CD14-positive monocyte (primary cell): Measurements from ENCODE around the gene MIPOL1. TPM values are rescaled to one million over a fixed set of nuclear protein-coding genes. Genes with fewer than 3 reads are reported as not detected.

ENCODE experiments used
- DNase-seq, 3 donors: peaks; one replicate each; pipeline ENCODE4 v3.0.0-alpha.2; 2011 to 2022
- H2AFZ ChIP-seq: 2 replicates; pipeline ENCODE4 v1.6.0; 2012; ENCODE audit warnings: mild to moderate bottlenecking, low read depth, low read length, inconsistent platforms; ENCODE audit not compliant: insufficient read depth, poor library complexity, severe bottlenecking
- H3K27ac ChIP-seq, 2 donors: 1 replicate in 1 of 2; 2 replicates in 1 of 2; pipeline ENCODE4 v1.5.1; 2012 to 2013; ENCODE audit warnings: low read length in 2 of 2, control low read depth in 1 of 2, inconsistent platforms in 1 of 2, low read depth in 1 of 2, mild to moderate bottlenecking in 1 of 2
- H3K27me3 ChIP-seq, 2 donors: one replicate each; pipeline versions ENCODE4 v1.6.0 to v1.6.1; 2011 to 2013; ENCODE audit warnings: low read length in 2 of 2; ENCODE audit not compliant: control insufficient read depth in 2 of 2, insufficient read depth in 2 of 2
- H3K36me3 ChIP-seq, 2 donors: replicated peaks in 1 of 2; 1 replicate in 1 of 2; 2 replicates in 1 of 2; pipeline versions ENCODE4 v1.5.1 to v1.6.1; 2012 to 2013; ENCODE audit warnings: low read length in 2 of 2, control low read depth in 1 of 2, inconsistent platforms in 1 of 2, mild to moderate bottlenecking in 1 of 2; ENCODE audit not compliant: insufficient read depth in 2 of 2, control insufficient read depth in 1 of 2
- H3K4me1 ChIP-seq, 2 donors: 1 replicate in 1 of 2; 2 replicates in 1 of 2; pipeline versions ENCODE4 v1.5.1 to v1.6.1; 2012 to 2013; ENCODE audit warnings: low read length in 2 of 2, control low read depth in 1 of 2, inconsistent platforms in 1 of 2, mild to moderate bottlenecking in 1 of 2, moderate library complexity in 1 of 2; ENCODE audit not compliant: insufficient read depth in 2 of 2, control insufficient read depth in 1 of 2
- H3K4me2 ChIP-seq: replicated peaks from 2 replicates; pipeline ENCODE3; 2012; ENCODE audit warnings: low read length, moderate library complexity, mild to moderate bottlenecking; ENCODE audit not compliant: poor library complexity, severe bottlenecking; ENCODE audit errors: extremely low read depth
- H3K4me3 ChIP-seq, 3 experiments: fragments of 200-600 bp in 1 of 3; sonication (generic) in 1 of 3; replicated peaks in 1 of 3; 1 replicate in 2 of 3; 2 replicates in 1 of 3; pipeline ENCODE4 v1.5.1; 2011 to 2013; ENCODE audit warnings: low read length in 3 of 3, mild to moderate bottlenecking in 3 of 3, control low read depth in 2 of 3, low read depth in 2 of 3, inconsistent platforms in 1 of 3, moderate library complexity in 1 of 3
- H3K79me2 ChIP-seq: 2 replicates; pipeline ENCODE4 v1.6.0; 2012; ENCODE audit warnings: mild to moderate bottlenecking, control low read depth, inconsistent platforms, low read length, moderate library complexity; ENCODE audit not compliant: insufficient read depth
- H3K9ac ChIP-seq: 2 replicates; pipeline ENCODE4 v1.6.0; 2017; ENCODE audit warnings: low read length, mild to moderate bottlenecking; ENCODE audit not compliant: insufficient read depth, poor library complexity, severe bottlenecking
- H3K9me3 ChIP-seq, 2 donors: replicated peaks in 1 of 2; 1 replicate in 1 of 2; 2 replicates in 1 of 2; pipeline versions ENCODE4 v1.5.1 to v1.6.1; 2012 to 2013; ENCODE audit warnings: low read length in 2 of 2, control low read depth in 1 of 2; ENCODE audit not compliant: control insufficient read depth in 1 of 2, insufficient read depth in 1 of 2
- H4K20me1 ChIP-seq: 2 replicates; pipeline ENCODE4 v1.6.0; 2012; ENCODE audit warnings: mild to moderate bottlenecking, low read length, control low read depth, moderate library complexity; ENCODE audit not compliant: insufficient read depth
- H3K27ac Mint-ChIP-seq, 7 donors: one replicate each; pipeline ENCODE4 v1.8.0; 2020; ENCODE audit warnings: mild to moderate bottlenecking in 7 of 7, mixed read lengths in 7 of 7, moderate library complexity in 6 of 7, inconsistent platforms in 2 of 7
- H3K27me3 Mint-ChIP-seq, 3 donors: one replicate each; pipeline ENCODE4 v1.8.0; 2021 to 2022; ENCODE audit warnings: low read depth in 3 of 3, mild to moderate bottlenecking in 3 of 3, mixed read lengths in 3 of 3, moderate library complexity in 3 of 3, inconsistent platforms in 1 of 3
- H3K36me3 Mint-ChIP-seq, 2 donors: one replicate each; pipeline ENCODE4 v1.8.0; 2020; ENCODE audit warnings: mixed read lengths in 2 of 2, inconsistent platforms in 1 of 2, mild to moderate bottlenecking in 1 of 2
- H3K4me1 Mint-ChIP-seq: one replicate; pipeline ENCODE4 v1.8.0; 2020; ENCODE audit warnings: mild to moderate bottlenecking, mixed read lengths
- H3K4me3 Mint-ChIP-seq, 2 donors: one replicate each; pipeline ENCODE4 v1.8.0; 2020; ENCODE audit warnings: mild to moderate bottlenecking in 2 of 2, mixed read lengths in 2 of 2, moderate library complexity in 1 of 2
- H3K9me3 Mint-ChIP-seq, 7 donors: one replicate each; pipeline ENCODE4 v1.8.0; 2020 to 2022; ENCODE audit warnings: mixed read lengths in 7 of 7, mild to moderate bottlenecking in 6 of 7, moderate library complexity in 6 of 7, inconsistent platforms in 2 of 7
- CTCF ChIP-seq: fragments of 200-600 bp; IDR thresholded peaks from one replicate; pipeline ENCODE4 v1.8.0; 2022; ENCODE audit warnings: antibody characterized with exemption, mild to moderate bottlenecking
- WGBS: methylation state at CpG from one replicate; pipeline ENCODE4 v1.1.5; 2013; ENCODE audit warnings: missing lambda C conversion rate; ENCODE audit not compliant: insufficient coverage; 5-methylcytosine and 5-hydroxymethylcytosine counted together
- intact Hi-C, 2 donors: fragments of 100-400 bp; cut with micrococcal nuclease; formaldehyde crosslinking; loops; one replicate each; pipeline versions ENCODE4 v1.15.0 to v1.15.1; 2023
- polyA plus RNA-seq, 3 donors: library from polyadenylated mRNA; depleted of rRNA in 1 of 3; unstranded in 2 of 3; stranded (reverse) in 1 of 3; fragments of 300-500 nt in 2 of 3; fragments of >200 nt in 1 of 3; fragmentation: Illumina TruSeq in 2 of 3; gene quantifications; 1 replicate in 2 of 3; 2 replicates in 1 of 3; pipeline ENCODE4 v1.2.3, GENCODE V29; 2012 to 2021

The MIPOL1 gene
- polyA plus RNA-seq, 3 donors = not detected

GRCh38 chr14:37272569-37272968, 74.8 kb downstream of the MIPOL1 start:
- Histone ChIP-seq H3K9ac (no peak overlapping the region), H3K9me3 (no peaks in the 10 kb centered on the region), H4K20me1 (no peaks in the 10 kb centered on the region), H3K36me3 (no peaks in the 10 kb centered on the region), H3K27ac (no peak overlapping the region), H3K4me1 (no peaks in the 10 kb centered on the region), H3K4me3 (no peak overlapping the region), H2AFZ (no peak overlapping the region), H3K4me2 (no peak overlapping the region), H3K79me2 (no peaks in the 10 kb centered on the region), H3K27me3 (no peaks in the 10 kb centered on the region)
- no peak for DNase-seq
- intact Hi-C loops = no loop called here
- no peaks in the 10 kb centered on the region for H3K9me3 Mint-ChIP-seq
- TF ChIP-seq CTCF = no peak
- no CpG with 5 or more reads among the region's 2 CpGs for WGBS
- H3K27ac Mint-ChIP-seq = no peak overlapping the region
- H3K36me3 Mint-ChIP-seq = no peaks in the 10 kb centered on the region
- no peak overlapping the region for H3K4me3 Mint-ChIP-seq
- H3K27me3 Mint-ChIP-seq = peaks cover 0 to 1% (median 0%) of the 10 kb centered on the region in 3 donors
- no peaks in the 10 kb centered on the region for H3K4me1 Mint-ChIP-seq

GRCh38 chr14:37274652-37275051, 76.9 kb downstream of the MIPOL1 start:
- Histone ChIP-seq H4K20me1 (no peaks in the 10 kb centered on the region), H2AFZ (no peak overlapping the region), H3K4me1 (no peaks in the 10 kb centered on the region), H3K79me2 (no peaks in the 10 kb centered on the region), H3K9me3 (no peaks in the 10 kb centered on the region), H3K36me3 (no peaks in the 10 kb centered on the region), H3K4me3 (no peak overlapping the region), H3K9ac (no peak overlapping the region), H3K27me3 (no peaks in the 10 kb centered on the region), H3K4me2 (no peak overlapping the region), H3K27ac (no peak overlapping the region)
- no CpG with 5 or more reads among the region's 1 CpG for WGBS
- Mint-ChIP-seq H3K9me3 (no peaks in the 10 kb centered on the region), H3K36me3 (no peaks in the 10 kb centered on the region), H3K4me3 (no peak overlapping the region), H3K27me3 (no peaks in the 10 kb centered on the region), H3K4me1 (no peaks in the 10 kb centered on the region), H3K27ac (no peak overlapping the region)
- DNase-seq = no peak
- intact Hi-C loops = no loop called here
- TF ChIP-seq CTCF = no peak
